NB4 (cell line): ENCODE results near the gene TAC4.

Experiments used
- MYC ChIP-seq: IDR thresholded peaks from 2 replicates; pipeline ENCODE4 v1.6.1; 2011; ENCODE audit warnings: low read depth, low read length
- TF ChIP-seq, protein P1 (sequence below): IDR thresholded peaks from one replicate; pipeline ENCODE4 v1.5.1; 2012; ENCODE audit warnings: low read depth, low read length
- TF ChIP-seq, protein P2 (sequence below): IDR thresholded peaks from 2 replicates; pipeline ENCODE4 v1.6.1; 2011; ENCODE audit warnings: low read depth, low read length

GRCh38 chr17:49882434-49882833 lies 34.6 kb upstream of the TAC4 start:
- TF ChIP-seq, protein P1, sequence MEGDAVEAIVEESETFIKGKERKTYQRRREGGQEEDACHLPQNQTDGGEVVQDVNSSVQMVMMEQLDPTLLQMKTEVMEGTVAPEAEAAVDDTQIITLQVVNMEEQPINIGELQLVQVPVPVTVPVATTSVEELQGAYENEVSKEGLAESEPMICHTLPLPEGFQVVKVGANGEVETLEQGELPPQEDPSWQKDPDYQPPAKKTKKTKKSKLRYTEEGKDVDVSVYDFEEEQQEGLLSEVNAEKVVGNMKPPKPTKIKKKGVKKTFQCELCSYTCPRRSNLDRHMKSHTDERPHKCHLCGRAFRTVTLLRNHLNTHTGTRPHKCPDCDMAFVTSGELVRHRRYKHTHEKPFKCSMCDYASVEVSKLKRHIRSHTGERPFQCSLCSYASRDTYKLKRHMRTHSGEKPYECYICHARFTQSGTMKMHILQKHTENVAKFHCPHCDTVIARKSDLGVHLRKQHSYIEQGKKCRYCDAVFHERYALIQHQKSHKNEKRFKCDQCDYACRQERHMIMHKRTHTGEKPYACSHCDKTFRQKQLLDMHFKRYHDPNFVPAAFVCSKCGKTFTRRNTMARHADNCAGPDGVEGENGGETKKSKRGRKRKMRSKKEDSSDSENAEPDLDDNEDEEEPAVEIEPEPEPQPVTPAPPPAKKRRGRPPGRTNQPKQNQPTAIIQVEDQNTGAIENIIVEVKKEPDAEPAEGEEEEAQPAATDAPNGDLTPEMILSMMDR: no peak
- TF ChIP-seq, protein P2, sequence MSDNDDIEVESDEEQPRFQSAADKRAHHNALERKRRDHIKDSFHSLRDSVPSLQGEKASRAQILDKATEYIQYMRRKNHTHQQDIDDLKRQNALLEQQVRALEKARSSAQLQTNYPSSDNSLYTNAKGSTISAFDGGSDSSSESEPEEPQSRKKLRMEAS: no peak
- TF ChIP-seq MYC: no peak
